H9 (cell line): ENCODE measurements around the gene AVPR2. TPM values are rescaled to one million over a fixed set of nuclear protein-coding genes. Genes with fewer than 3 reads are reported as not detected.

Experiments used
- DNase-seq: peaks from one replicate; pipeline ENCODE4 v3.0.0-alpha.2; 2017
- H2AFZ ChIP-seq: one replicate; pipeline ENCODE4 v1.6.1; 2013; ENCODE audit warnings: mild to moderate bottlenecking, low read length, control low read depth, moderate library complexity
- H2AK5ac ChIP-seq: 2 replicates; pipeline ENCODE4 v1.6.1; 2013; ENCODE audit warnings: low read length, control low read depth, mixed read lengths; ENCODE audit not compliant: insufficient read length
- H2BK120ac ChIP-seq: one replicate; pipeline ENCODE4 v1.6.1; 2013; ENCODE audit warnings: low read depth, mild to moderate bottlenecking, low read length, control low read depth, inconsistent platforms; ENCODE audit not compliant: poor library complexity, severe bottlenecking
- H2BK12ac ChIP-seq: 2 replicates; pipeline ENCODE4 v1.6.1; 2013; ENCODE audit warnings: low read length, control low read depth, mixed read lengths, low read depth; ENCODE audit not compliant: insufficient read length
- H2BK15ac ChIP-seq: 2 replicates; pipeline ENCODE4 v1.6.1; 2013; ENCODE audit warnings: low read depth, low read length, control low read depth
- H2BK20ac ChIP-seq: one replicate; pipeline ENCODE4 v1.6.1; 2013; ENCODE audit warnings: low read depth, mild to moderate bottlenecking, low read length, control low read depth, inconsistent platforms; ENCODE audit not compliant: poor library complexity, severe bottlenecking
- H2BK5ac ChIP-seq: 2 replicates; pipeline ENCODE4 v1.6.1; 2013; ENCODE audit warnings: low read length, control low read depth, mixed read lengths; ENCODE audit not compliant: insufficient read length
- H3K14ac ChIP-seq: 2 replicates; pipeline ENCODE4 v1.6.1; 2013; ENCODE audit warnings: low read length, control low read depth; ENCODE audit not compliant: insufficient read depth
- H3K18ac ChIP-seq: 2 replicates; pipeline ENCODE4 v1.6.1; 2013; ENCODE audit warnings: low read depth, mild to moderate bottlenecking, mixed read lengths, low read length, control low read depth; ENCODE audit not compliant: insufficient read length
- H3K23ac ChIP-seq: 2 replicates; pipeline ENCODE4 v1.6.1; 2013; ENCODE audit warnings: low read length, control low read depth, mixed read lengths, low read depth; ENCODE audit not compliant: insufficient read length
- H3K23me2 ChIP-seq: 2 replicates; pipeline ENCODE4 v1.6.1; 2013; ENCODE audit warnings: low read depth, mild to moderate bottlenecking, mixed read lengths, low read length, control low read depth; ENCODE audit not compliant: insufficient read length, poor library complexity, severe bottlenecking
- H3K27ac ChIP-seq: 2 replicates; pipeline ENCODE4 v1.5.1; 2013; ENCODE audit warnings: low read length, control low read depth, mixed read lengths, low read depth; ENCODE audit not compliant: insufficient read length
- H3K27me3 ChIP-seq: 2 replicates; pipeline ENCODE4 v1.6.1; 2013; ENCODE audit warnings: low read length, control low read depth, inconsistent platforms; ENCODE audit not compliant: insufficient read depth
- H3K4ac ChIP-seq: 2 replicates; pipeline ENCODE4 v1.6.1; 2013; ENCODE audit warnings: low read depth, mild to moderate bottlenecking, control low read depth, inconsistent platforms, low read length, moderate library complexity
- H3K4me1 ChIP-seq: 2 replicates; pipeline ENCODE4 v1.6.1; 2013; ENCODE audit warnings: low read length, control low read depth, inconsistent platforms; ENCODE audit not compliant: insufficient read depth
- H3K4me2 ChIP-seq: 2 replicates; pipeline ENCODE4 v1.6.1; 2013; ENCODE audit warnings: low read length, control low read depth, mixed read lengths; ENCODE audit not compliant: insufficient read length, insufficient read depth
- H3K56ac ChIP-seq: 2 replicates; pipeline ENCODE4 v1.6.1; 2013; ENCODE audit warnings: low read depth, mild to moderate bottlenecking, mixed read lengths, low read length, control low read depth; ENCODE audit not compliant: insufficient read length
- H3K79me1 ChIP-seq: 2 replicates; pipeline ENCODE4 v1.6.1; 2013; ENCODE audit warnings: low read depth, mild to moderate bottlenecking, moderate library complexity, low read length, control low read depth, inconsistent platforms; ENCODE audit not compliant: insufficient read depth, poor library complexity, severe bottlenecking
- H3K79me2 ChIP-seq: 2 replicates; pipeline ENCODE4 v1.6.1; 2013; ENCODE audit warnings: low read length, control low read depth, inconsistent platforms; ENCODE audit not compliant: insufficient read depth
- H3K9ac ChIP-seq: 2 replicates; pipeline ENCODE4 v1.6.1; 2013; ENCODE audit warnings: low read length, control low read depth, mixed read lengths; ENCODE audit not compliant: insufficient read length; ENCODE audit errors: extremely low read depth
- H3K9me3 ChIP-seq: one replicate; pipeline ENCODE4 v1.6.1; 2013; ENCODE audit warnings: low read depth, low read length, inconsistent platforms; ENCODE audit not compliant: control insufficient read depth
- H3T11ph ChIP-seq: one replicate; pipeline ENCODE4 v1.6.1; 2013; ENCODE audit warnings: mild to moderate bottlenecking, low read length, control low read depth, inconsistent platforms
- H4K20me1 ChIP-seq: one replicate; pipeline ENCODE4 v1.6.1; 2013; ENCODE audit not compliant: control insufficient read depth, insufficient read length, insufficient read depth
- H4K5ac ChIP-seq: 2 replicates; pipeline ENCODE4 v1.6.1; 2013; ENCODE audit warnings: low read depth, mild to moderate bottlenecking, mixed read lengths, low read length, control low read depth; ENCODE audit not compliant: insufficient read length
- H4K8ac ChIP-seq: replicated peaks from 2 replicates; pipeline ENCODE4 v1.6.1; 2013; ENCODE audit warnings: low read length, control low read depth, mixed read lengths, low read depth; ENCODE audit not compliant: insufficient read length
- H4K91ac ChIP-seq: 2 replicates; pipeline ENCODE4 v1.6.1; 2013; ENCODE audit warnings: low read depth, mild to moderate bottlenecking, moderate library complexity, mixed read lengths, low read length, control low read depth; ENCODE audit not compliant: insufficient read length
- H3K27ac Mint-ChIP-seq, 3 experiments: 2 replicates in 2 of 3; 3 replicates in 1 of 3; pipeline ENCODE4 v1.8.0; 2020 to 2021; ENCODE audit warnings: mixed read lengths in 3 of 3, mild to moderate bottlenecking in 1 of 3, moderate library complexity in 1 of 3
- H3K27me3 Mint-ChIP-seq: 2 replicates; pipeline ENCODE4 v1.8.0; 2021; ENCODE audit warnings: low read depth, mild to moderate bottlenecking, moderate library complexity, mixed read lengths
- H3K36me3 Mint-ChIP-seq, 3 experiments: 2 replicates in 2 of 3; 3 replicates in 1 of 3; pipeline ENCODE4 v1.8.0; 2020 to 2021; ENCODE audit warnings: low read depth in 3 of 3, mixed read lengths in 3 of 3; ENCODE audit not compliant: insufficient read depth in 1 of 3
- H3K4me1 Mint-ChIP-seq, 2 experiments: 2 replicates each; pipeline ENCODE4 v1.8.0; 2020; ENCODE audit warnings: mixed read lengths in 2 of 2
- H3K4me3 Mint-ChIP-seq, 2 experiments: 2 replicates in 1 of 2; 3 replicates in 1 of 2; pipeline ENCODE4 v1.8.0; 2020 to 2021; ENCODE audit warnings: mild to moderate bottlenecking in 2 of 2, mixed read lengths in 2 of 2, moderate library complexity in 1 of 2
- H3K9me3 Mint-ChIP-seq, 2 experiments: 2 replicates in 1 of 2; 3 replicates in 1 of 2; pipeline ENCODE4 v1.8.0; 2020; ENCODE audit warnings: mild to moderate bottlenecking in 2 of 2, mixed read lengths in 2 of 2, moderate library complexity in 1 of 2
- WGBS: extraction: QIAGEN DNeasy Blood & Tissue Kit; methylation state at CpG from one replicate; pipeline ENCODE4 v1.1.7; 2013; ENCODE audit warnings: missing lambda C conversion rate, low lambda C conversion rate, mixed read lengths; ENCODE audit not compliant: insufficient read length; ENCODE audit errors: extremely low coverage; 5-methylcytosine and 5-hydroxymethylcytosine counted together
- total RNA-seq: library from RNA; stranded (reverse); gene quantifications from 2 replicates; pipeline ENCODE4 v1.2.1, GENCODE V29; 2021
- TF ChIP-seq, protein P1 (sequence below): fragments of 200-600 bp; sonication (generic); conservative IDR thresholded peaks from 3 replicates; pipeline ENCODE4 v1.8.0; 2021; ENCODE audit warnings: antibody characterized with exemption, mild to moderate bottlenecking

Gene AVPR2
- total RNA-seq, 1 experiment from 2014 or later: not detected

DNA sequence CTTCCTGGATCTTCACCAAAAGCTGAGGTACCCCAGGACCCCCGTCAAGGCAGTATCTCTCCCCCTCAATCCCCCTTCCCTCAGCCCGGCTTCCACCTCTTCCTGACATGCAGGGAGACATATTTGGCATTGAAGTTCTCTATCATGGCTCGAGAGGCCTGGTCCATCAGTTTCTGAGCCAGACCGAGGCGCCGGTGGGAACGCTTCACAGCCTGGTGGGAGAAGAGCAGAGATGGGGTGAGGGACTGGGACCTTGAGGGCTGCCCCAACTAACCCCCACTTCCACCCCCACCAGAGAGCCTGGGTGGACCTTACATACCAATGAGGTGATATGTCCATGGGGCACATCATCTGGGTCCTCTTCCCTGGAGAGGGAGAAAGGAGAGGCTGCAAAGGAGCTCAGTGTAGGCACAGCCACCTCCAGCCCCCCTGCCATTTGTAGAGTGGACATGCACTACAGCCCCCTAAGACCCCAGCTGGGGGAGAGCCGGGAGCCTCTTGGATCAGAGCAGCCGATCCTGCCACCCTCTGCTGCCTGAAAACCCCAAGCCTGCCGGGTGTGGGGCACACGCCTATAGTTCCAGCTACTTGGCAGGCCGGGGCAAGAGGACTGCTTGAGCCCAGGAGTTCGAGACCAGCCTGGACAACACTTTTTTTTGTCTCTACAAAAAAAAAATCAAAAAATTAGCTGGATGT lies 27.9 kb downstream of the AVPR2 start:
- no peaks in the 10 kb centered on the region for H3K79me1 ChIP-seq
- H3K79me2 ChIP-seq: no peaks in the 10 kb centered on the region; the same call in 1 of the 2 replicates
- no peak overlapping the region for H4K8ac ChIP-seq
- TF ChIP-seq, protein P1, sequence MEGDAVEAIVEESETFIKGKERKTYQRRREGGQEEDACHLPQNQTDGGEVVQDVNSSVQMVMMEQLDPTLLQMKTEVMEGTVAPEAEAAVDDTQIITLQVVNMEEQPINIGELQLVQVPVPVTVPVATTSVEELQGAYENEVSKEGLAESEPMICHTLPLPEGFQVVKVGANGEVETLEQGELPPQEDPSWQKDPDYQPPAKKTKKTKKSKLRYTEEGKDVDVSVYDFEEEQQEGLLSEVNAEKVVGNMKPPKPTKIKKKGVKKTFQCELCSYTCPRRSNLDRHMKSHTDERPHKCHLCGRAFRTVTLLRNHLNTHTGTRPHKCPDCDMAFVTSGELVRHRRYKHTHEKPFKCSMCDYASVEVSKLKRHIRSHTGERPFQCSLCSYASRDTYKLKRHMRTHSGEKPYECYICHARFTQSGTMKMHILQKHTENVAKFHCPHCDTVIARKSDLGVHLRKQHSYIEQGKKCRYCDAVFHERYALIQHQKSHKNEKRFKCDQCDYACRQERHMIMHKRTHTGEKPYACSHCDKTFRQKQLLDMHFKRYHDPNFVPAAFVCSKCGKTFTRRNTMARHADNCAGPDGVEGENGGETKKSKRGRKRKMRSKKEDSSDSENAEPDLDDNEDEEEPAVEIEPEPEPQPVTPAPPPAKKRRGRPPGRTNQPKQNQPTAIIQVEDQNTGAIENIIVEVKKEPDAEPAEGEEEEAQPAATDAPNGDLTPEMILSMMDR: no peak
- H3T11ph ChIP-seq: no peak overlapping the region
- Mint-ChIP-seq H3K4me1 (peaks cover 2 to 25% of the 10 kb centered on the region in 2 experiments; a peak in 3 of 4 replicates), H3K27ac (no peak overlapping the region), H3K36me3 (peaks cover 22 to 47% (median 30%) of the 10 kb centered on the region in 3 experiments), H3K9me3 (peaks cover 55 to 66% of the 10 kb centered on the region in 2 experiments), H3K27me3 (no peaks in the 10 kb centered on the region), H3K4me3 (no peak overlapping the region)
- H4K5ac ChIP-seq: no peak overlapping the region
- no peak overlapping the region for H2BK20ac ChIP-seq
- H3K9me3 ChIP-seq: peaks cover 26% of the 10 kb centered on the region
- H3K9ac ChIP-seq: no peak overlapping the region
- no peak overlapping the region for H3K27ac ChIP-seq
- H4K91ac ChIP-seq: no peak overlapping the region
- H2AK5ac ChIP-seq: no peak overlapping the region
- no peak overlapping the region for H2AFZ ChIP-seq
- no peak overlapping the region for H3K4me2 ChIP-seq
- no peak overlapping the region for H3K56ac ChIP-seq
- H3K27me3 ChIP-seq: no peaks in the 10 kb centered on the region
- H4K20me1 ChIP-seq: no peaks in the 10 kb centered on the region
- DNase-seq: no peak
- H2BK120ac ChIP-seq: no peak overlapping the region
- no peak overlapping the region for H2BK5ac ChIP-seq
- no peak overlapping the region for H2BK12ac ChIP-seq
- H3K14ac ChIP-seq: no peak overlapping the region
- no peak overlapping the region for H3K23ac ChIP-seq
- no peak overlapping the region for H2BK15ac ChIP-seq
- peaks cover 11% of the 10 kb centered on the region for H3K23me2 ChIP-seq
- no peak overlapping the region for H3K4ac ChIP-seq
- H3K18ac ChIP-seq: no peak overlapping the region
- WGBS: no CpG with 5 or more reads among the region's 13 CpGs
- no peaks in the 10 kb centered on the region for H3K4me1 ChIP-seq
